Measurements from ENCODE around the gene CDC42.

Gene CDC42

DNA sequence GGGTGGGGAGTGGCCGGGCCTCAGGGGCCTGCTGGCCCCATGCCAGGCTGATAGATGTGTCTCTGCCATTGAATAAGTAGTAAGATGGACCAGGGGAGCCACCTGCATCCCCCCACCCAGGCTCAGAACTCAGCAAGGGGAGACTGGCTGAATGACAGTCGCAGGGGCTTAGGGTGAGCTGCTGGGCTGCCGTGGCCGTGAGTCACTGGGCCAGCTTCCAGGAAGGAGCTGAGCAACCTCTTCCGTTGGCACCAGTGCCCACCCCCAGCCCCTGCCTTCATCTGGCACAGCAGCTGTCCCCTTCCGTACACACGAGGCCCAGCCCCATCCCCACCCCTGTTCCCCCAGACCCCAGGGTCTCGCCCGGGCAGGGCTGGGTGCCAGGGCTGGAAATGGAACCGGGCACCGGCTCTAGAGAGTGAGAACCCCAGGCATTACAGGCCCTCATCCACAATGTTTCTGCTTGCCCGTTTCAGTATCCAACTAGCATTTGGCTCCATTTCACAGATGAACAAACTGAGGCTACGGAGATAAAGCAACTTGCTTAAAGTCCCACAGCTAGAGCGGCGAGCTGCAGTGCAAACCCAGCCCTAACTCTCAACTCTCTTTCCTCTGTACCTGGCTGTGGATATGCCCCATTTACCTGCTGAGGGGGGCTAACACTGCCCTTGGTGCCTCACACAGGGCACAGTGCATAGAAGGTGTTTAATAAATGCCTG is 80.2 kb downstream of the CDC42 start:
- no peak for DNase-seq

DNA sequence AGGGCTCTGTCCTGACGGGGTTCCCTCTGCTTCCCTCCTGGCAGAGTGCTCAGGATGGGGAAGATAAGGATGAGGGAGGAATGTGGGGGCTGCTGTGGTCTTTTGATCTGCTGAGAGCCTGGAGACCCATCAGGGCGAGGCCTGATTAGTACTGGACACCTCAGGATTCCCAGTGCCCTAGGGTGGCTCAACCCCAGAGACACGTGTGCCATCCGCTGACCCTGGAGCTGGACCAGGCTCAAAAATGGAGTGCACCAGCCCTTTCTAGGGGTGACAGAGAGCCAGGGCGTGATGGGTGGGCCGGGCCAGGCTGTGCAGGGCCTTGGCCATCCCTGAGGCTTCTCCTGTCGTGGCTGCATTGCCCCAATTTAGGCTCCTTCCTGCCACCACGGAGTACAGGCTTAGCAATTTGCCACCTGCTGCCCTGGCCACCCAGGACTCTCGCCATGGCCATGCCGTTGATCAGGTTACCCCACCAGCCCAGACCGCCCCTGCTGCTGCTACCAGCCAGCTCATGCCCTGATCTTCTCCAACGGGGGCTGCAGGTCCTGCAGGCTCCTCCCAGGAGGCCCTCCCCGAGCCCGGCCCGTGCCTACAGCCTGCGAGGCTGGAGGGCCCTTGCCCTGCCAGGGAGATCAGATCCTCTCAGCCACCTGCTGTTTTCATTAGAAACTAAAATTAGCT is 80.9 kb downstream of the CDC42 start:
- DNase-seq = no peak

DNA sequence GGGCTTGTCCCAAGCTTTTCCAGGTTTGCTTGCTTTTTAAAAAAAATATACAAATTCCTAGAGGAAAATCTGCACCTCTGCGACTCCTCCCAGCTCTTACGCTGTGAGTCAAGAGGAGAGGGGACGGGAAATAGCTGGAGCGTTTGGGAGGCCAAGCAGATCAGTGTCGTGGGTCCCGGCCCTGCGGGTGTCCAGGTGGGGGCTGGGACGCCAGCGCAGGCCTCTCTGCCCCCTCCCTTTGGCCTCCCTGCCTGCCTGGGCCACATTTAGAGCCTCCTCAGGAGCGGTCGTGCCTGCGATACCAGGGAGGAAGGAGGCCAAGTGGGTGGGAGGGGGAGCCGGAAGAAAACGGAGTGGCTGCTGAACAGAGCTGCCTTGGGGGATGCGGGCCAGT is 81.4 kb downstream of the CDC42 start:
- no peak for DNase-seq

DNA sequence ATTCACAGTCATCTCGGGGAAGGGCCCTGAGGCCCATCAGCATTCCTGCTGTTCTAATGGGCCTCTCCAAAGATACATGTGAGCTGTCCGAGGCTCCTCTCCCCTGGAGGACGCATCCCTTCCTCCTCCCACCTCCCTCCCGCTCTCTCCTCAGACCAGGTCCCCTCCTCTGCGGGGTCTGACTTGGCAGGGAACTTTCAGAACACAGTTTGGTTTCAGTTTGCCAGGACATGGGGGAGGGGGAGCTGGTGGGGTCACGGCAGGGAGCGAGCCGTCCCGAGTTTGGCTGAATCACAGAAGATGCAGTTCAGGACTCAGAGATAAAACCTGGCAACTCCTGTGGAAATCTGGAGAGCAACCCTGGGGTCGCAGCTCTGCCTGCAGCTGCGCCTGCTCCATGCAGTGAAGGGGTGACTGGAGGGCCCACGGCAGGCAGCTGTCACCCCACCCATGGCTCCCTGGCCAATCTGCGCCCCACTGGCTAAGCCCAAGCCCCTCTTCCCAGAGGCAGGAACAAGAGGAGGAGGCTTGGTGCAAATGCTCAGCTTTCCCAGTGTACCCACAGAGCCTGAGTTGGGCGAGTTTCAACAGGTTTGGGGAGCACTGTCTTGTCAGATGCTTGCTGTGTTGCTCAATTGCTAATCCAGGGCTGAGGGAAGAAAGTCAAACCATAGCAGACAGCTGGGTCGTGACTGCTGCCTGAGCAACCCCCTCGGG is 84.7 kb downstream of the CDC42 start:
- DNase-seq = no peak

DNA sequence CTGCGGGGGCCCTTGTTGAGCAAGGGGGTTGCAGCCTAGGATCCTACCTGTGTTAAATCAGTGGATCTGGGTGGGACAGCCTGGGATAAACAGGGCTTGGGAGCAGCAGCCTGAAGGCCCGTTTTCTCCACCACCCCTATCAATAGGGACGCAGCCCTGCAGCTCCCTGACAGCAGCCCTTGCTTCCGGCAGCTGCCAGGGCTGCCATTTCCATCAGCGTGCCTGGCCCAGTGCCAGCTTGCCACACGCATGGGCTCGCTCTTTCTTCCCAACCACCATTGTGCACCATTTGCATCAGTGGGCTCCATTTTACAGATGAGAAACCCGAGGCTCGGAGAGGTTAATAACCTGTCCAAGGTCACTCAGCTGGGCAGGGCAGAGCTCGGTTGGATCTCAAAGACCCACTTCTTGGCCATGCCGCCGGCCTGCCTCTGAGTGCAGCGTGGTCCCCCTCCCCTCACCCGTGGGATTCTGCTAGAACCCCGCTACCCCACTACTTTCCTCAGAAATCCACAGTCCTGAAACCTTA is 86.6 kb downstream of the CDC42 start:
- no peak for DNase-seq

DNA sequence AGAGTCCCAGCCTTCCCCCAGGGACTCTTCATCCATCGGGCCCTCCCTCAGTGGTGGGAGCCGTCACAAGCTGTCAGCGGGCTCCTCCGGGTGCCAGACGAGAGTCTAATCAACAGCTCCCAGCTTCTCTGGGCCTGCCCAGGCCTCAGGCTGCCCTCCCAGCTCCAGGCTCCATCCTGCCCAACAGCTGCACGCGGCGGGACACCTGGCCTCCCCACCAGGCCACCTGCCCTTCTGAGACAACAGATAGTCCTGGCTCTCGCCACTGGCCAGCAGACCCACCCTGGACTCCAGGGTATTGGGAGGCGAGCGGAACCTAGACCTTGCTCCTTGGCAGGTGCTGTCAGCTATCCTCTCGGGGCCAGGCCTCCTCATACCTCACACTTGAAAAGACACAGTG is 87.3 kb downstream of the CDC42 start:
- DNase-seq = no peak

All from Kasumi-1 (cell line).